Measurements from ENCODE around the gene PCDHB12.
"Not testable (repeated sequence)": the region's sequence is repeated elsewhere in the genome, so short reads cannot be mapped to it uniquely, and the experiment has no call there.

DNA sequence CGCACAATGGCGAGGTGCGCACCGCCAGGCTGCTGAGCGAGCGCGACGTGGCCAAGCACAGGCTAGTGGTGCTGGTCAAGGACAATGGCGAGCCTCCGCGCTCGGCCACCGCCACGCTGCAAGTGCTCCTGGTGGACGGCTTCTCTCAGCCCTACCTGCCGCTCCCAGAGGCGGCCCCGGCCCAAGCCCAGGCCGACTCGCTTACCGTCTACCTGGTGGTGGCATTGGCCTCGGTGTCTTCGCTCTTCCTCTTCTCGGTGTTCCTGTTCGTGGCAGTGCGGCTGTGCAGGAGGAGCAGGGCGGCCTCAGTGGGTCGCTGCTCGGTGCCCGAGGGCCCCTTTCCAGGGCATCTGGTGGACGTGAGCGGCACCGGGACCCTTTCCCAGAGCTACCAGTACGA lies 38.9 kb downstream of the PCDHB12 start:
- TF ChIP-seq, protein P1, sequence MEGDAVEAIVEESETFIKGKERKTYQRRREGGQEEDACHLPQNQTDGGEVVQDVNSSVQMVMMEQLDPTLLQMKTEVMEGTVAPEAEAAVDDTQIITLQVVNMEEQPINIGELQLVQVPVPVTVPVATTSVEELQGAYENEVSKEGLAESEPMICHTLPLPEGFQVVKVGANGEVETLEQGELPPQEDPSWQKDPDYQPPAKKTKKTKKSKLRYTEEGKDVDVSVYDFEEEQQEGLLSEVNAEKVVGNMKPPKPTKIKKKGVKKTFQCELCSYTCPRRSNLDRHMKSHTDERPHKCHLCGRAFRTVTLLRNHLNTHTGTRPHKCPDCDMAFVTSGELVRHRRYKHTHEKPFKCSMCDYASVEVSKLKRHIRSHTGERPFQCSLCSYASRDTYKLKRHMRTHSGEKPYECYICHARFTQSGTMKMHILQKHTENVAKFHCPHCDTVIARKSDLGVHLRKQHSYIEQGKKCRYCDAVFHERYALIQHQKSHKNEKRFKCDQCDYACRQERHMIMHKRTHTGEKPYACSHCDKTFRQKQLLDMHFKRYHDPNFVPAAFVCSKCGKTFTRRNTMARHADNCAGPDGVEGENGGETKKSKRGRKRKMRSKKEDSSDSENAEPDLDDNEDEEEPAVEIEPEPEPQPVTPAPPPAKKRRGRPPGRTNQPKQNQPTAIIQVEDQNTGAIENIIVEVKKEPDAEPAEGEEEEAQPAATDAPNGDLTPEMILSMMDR (IDR thresholded peaks at IDR 0.05; ENCODE audit: poor library complexity, severe bottlenecking): not testable (repeated sequence)
- not testable (repeated sequence) for TF ChIP-seq EZH2 (IDR thresholded peaks at IDR 0.05; ENCODE audit: borderline replicate concordance, insufficient read depth, low read length, poor library complexity, severe bottlenecking); EP300 (conservative IDR thresholded peaks at IDR 0.05; ENCODE audit: poor library complexity, severe bottlenecking); RAD21 (conservative IDR thresholded peaks at IDR 0.05); TAF1 (IDR thresholded peaks at IDR 0.05; ENCODE audit: low read depth); POLR2AphosphoS5 (IDR thresholded peaks at IDR 0.05); SMC3 (conservative IDR thresholded peaks at IDR 0.05; ENCODE audit: poor library complexity); MXI1 (conservative IDR thresholded peaks at IDR 0.05; ENCODE audit: poor library complexity, severe bottlenecking)
- TF ChIP-seq, protein P2, sequence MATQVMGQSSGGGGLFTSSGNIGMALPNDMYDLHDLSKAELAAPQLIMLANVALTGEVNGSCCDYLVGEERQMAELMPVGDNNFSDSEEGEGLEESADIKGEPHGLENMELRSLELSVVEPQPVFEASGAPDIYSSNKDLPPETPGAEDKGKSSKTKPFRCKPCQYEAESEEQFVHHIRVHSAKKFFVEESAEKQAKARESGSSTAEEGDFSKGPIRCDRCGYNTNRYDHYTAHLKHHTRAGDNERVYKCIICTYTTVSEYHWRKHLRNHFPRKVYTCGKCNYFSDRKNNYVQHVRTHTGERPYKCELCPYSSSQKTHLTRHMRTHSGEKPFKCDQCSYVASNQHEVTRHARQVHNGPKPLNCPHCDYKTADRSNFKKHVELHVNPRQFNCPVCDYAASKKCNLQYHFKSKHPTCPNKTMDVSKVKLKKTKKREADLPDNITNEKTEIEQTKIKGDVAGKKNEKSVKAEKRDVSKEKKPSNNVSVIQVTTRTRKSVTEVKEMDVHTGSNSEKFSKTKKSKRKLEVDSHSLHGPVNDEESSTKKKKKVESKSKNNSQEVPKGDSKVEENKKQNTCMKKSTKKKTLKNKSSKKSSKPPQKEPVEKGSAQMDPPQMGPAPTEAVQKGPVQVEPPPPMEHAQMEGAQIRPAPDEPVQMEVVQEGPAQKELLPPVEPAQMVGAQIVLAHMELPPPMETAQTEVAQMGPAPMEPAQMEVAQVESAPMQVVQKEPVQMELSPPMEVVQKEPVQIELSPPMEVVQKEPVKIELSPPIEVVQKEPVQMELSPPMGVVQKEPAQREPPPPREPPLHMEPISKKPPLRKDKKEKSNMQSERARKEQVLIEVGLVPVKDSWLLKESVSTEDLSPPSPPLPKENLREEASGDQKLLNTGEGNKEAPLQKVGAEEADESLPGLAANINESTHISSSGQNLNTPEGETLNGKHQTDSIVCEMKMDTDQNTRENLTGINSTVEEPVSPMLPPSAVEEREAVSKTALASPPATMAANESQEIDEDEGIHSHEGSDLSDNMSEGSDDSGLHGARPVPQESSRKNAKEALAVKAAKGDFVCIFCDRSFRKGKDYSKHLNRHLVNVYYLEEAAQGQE (IDR thresholded peaks at IDR 0.05; ENCODE audit: borderline replicate concordance): not testable (repeated sequence)
